HepG2 (cell line): ENCODE results near the gene CERS6. TPM values are rescaled to one million over a fixed set of nuclear protein-coding genes. Genes with fewer than 3 reads are reported as not detected.
A peak's percentile ranks its signal among the peaks of the same experiment; 100 is the strongest.

Experiments used
- ATAC-seq: fragments of 200-7000 bp; cut with Tn5 transposase; 3 replicates; pipeline ENCODE4 v1.9.1; 2020; ENCODE audit warnings: mild to moderate bottlenecking, moderate library complexity
- BruUV-seq: library from RNA; stranded (reverse); fragments of 400-500 nt; replicated peaks from 2 replicates; lab custom pipeline; 2021; lab: Mats Ljungman, UMichigan
- CTCF ChIA-PET: fragments of 300-600 bp; formaldehyde crosslinking; extraction: SDS; loops from one replicate; lab custom pipeline; 2021; ENCODE audit warnings: low total read pairs, inconsistent platforms, low intra/inter-chr PET ratio; lab: Yijun Ruan, JAX
- POLR2A ChIA-PET: fragments of 350-600 bp; sonication (Branson Sonifier 250); formaldehyde crosslinking; loops from one replicate; lab custom pipeline; 2020; ENCODE audit warnings: antibody characterized with exemption, inconsistent platforms; lab: Yijun Ruan, JAX
- DNase-seq: peaks from one replicate; pipeline ENCODE4 v3.0.0-alpha.2; 2015; ENCODE audit warnings: low spot score
- FAIRE-seq: peaks from 3 replicates; lab custom pipeline; 2011; peaks lifted over from hg19 to GRCh38; lab: Jason Lieb, UNC
- H2AFZ ChIP-seq: one replicate; pipeline ENCODE4 v1.6.1; 2011; ENCODE audit warnings: low read length, inconsistent platforms
- H3K27ac ChIP-seq: fragments of 300-600 bp; 3 replicates; pipeline ENCODE4 v1.8.0; 2011; ENCODE audit warnings: mixed run types, mild to moderate bottlenecking, mixed read lengths, low read length, inconsistent platforms; ENCODE audit not compliant: insufficient read depth; ENCODE audit errors: extremely low read length
- H3K27me3 ChIP-seq, 2 experiments: fragments of 200-600 bp in 1 of 2; 2 replicates in 1 of 2; 3 replicates in 1 of 2; pipeline versions ENCODE4 v1.6.0 to v1.8.0; 2011; ENCODE audit warnings: low read length in 2 of 2, mild to moderate bottlenecking in 2 of 2, moderate library complexity in 2 of 2, inconsistent platforms in 1 of 2; ENCODE audit not compliant: insufficient read depth in 2 of 2, control insufficient read depth in 1 of 2
- H3K36me3 ChIP-seq, 2 experiments: fragments of 200-600 bp in 1 of 2; replicated peaks in 1 of 2; 2 replicates in 1 of 2; 3 replicates in 1 of 2; pipeline versions ENCODE4 v1.5.1 to v1.8.0; 2011; ENCODE audit warnings: low read length in 2 of 2, inconsistent platforms in 1 of 2; ENCODE audit not compliant: insufficient read depth in 2 of 2, control insufficient read depth in 1 of 2
- H3K4me1 ChIP-seq: 2 replicates; pipeline ENCODE4 v1.5.1; 2012; ENCODE audit warnings: low read length, inconsistent platforms; ENCODE audit not compliant: insufficient read depth
- H3K4me2 ChIP-seq: 2 replicates; pipeline ENCODE4 v1.6.0; 2011; ENCODE audit warnings: low read depth, low read length, inconsistent platforms
- H3K4me3 ChIP-seq, 3 experiments: fragments of 200-600 bp in 1 of 3; sonication (generic), shearing (Covaris generic) in 1 of 3; replicated peaks in 1 of 3; 2 replicates each; pipeline ENCODE4 v1.5.1; 2011 to 2016; ENCODE audit warnings: low read length in 3 of 3, inconsistent platforms in 2 of 3, low read depth in 2 of 3, mild to moderate bottlenecking in 2 of 3, control low read depth in 1 of 3, mixed read lengths in 1 of 3; ENCODE audit not compliant: insufficient read depth in 1 of 3
- H3K79me2 ChIP-seq: one replicate; pipeline ENCODE4 v1.6.1; 2011; ENCODE audit warnings: low read length, inconsistent platforms; ENCODE audit not compliant: insufficient read depth
- H3K9ac ChIP-seq: 2 replicates; pipeline ENCODE4 v1.6.0; 2011; ENCODE audit warnings: mild to moderate bottlenecking, low read depth, low read length, inconsistent platforms; ENCODE audit not compliant: insufficient read depth
- H3K9me3 ChIP-seq: 2 replicates; pipeline ENCODE4 v1.5.1; 2012; ENCODE audit warnings: mild to moderate bottlenecking, low read length
- H4K20me1 ChIP-seq: 2 replicates; pipeline ENCODE4 v1.6.0; 2011; ENCODE audit warnings: inconsistent platforms, mild to moderate bottlenecking, low read length, moderate library complexity; ENCODE audit not compliant: insufficient read depth
- KDM4B ChIP-seq: sonication (generic); formaldehyde crosslinking; IDR thresholded peaks from 2 replicates; pipeline ENCODE4 v1.4.0; 2020; ENCODE audit warnings: missing genetic modification reagents
- MAFF ChIP-seq: IDR thresholded peaks from 2 replicates; pipeline ENCODE4 v1.6.1; 2011; ENCODE audit warnings: low read depth, low read length, improper control_type of control experiment
- MAFK ChIP-seq, 2 experiments: IDR thresholded peaks in 1 of 2; conservative IDR thresholded peaks in 1 of 2; 2 replicates each; pipeline ENCODE4 v1.6.1; 2011; ENCODE audit warnings: improper control_type of control experiment in 2 of 2, low read length in 2 of 2
- MIER3 ChIP-seq: IDR thresholded peaks from 2 replicates; pipeline ENCODE4 v1.6.1; 2016; ENCODE audit warnings: missing compliant biosample characterization, borderline replicate concordance
- TRIM24 ChIP-seq: sonication (generic); formaldehyde crosslinking; IDR thresholded peaks from 2 replicates; pipeline ENCODE4 v1.8.0; 2022; ENCODE audit warnings: mild to moderate bottlenecking, missing genetic modification reagents
- ZNF232 ChIP-seq: sonication (generic); formaldehyde crosslinking; IDR thresholded peaks from 2 replicates; pipeline ENCODE4 v1.4.0; 2020; ENCODE audit warnings: missing genetic modification reagents, borderline replicate concordance
- ZNF280B ChIP-seq: sonication (generic); formaldehyde crosslinking; IDR thresholded peaks from 2 replicates; pipeline ENCODE4 v1.5.0; 2020; ENCODE audit warnings: missing genetic modification reagents, mild to moderate bottlenecking, borderline replicate concordance
- ZNF350 ChIP-seq: sonication (generic); formaldehyde crosslinking; IDR thresholded peaks from 2 replicates; pipeline ENCODE4 v1.4.0; 2020; ENCODE audit warnings: mild to moderate bottlenecking, low read depth, missing genetic modification reagents, borderline replicate concordance
- ZNF644 ChIP-seq: IDR thresholded peaks from 2 replicates; pipeline ENCODE4 v1.6.1; 2016; ENCODE audit warnings: low read depth
- WGBS: methylation state at CpG from one replicate; pipeline ENCODE4 v1.1.6; 2017; ENCODE audit warnings: low lambda C conversion rate; 5-methylcytosine and 5-hydroxymethylcytosine counted together
- in situ Hi-C: cut with HindIII; loops from 2 replicates; pipeline ENCODE4 v1.10.0; 2017; ENCODE audit warnings: low pct_unique_long_range_greater_than_20kb; ENCODE audit not compliant: extremely low pct_ligation_motif_present
- intact Hi-C: fragments of 100-400 bp; cut with micrococcal nuclease; formaldehyde crosslinking; loops from one replicate; pipeline ENCODE4 v1.10.0; 2022; ENCODE audit not compliant: unreplicated experiment
- polyA plus RNA-seq, 8 experiments: library from polyadenylated mRNA; depleted of rRNA in 3 of 8; stranded (reverse) in 7 of 8; unstranded in 1 of 8; fragments of >200 nt; fragmentation: Illumina TruSeq in 4 of 8; extraction: Trizol in 4 of 8; gene quantifications; 2 replicates each; pipeline versions ENCODE4 v1.2.1 to v1.2.3, GENCODE V29; 2011 to 2016; ENCODE audit warnings: low read depth in 4 of 8, missing spikeins in 1 of 8, mixed read lengths in 1 of 8; ENCODE audit not compliant: insufficient read depth in 1 of 8
- total RNA-seq, 5 experiments: library from RNA; depleted of rRNA; stranded (reverse); fragments of >200 nt; fragmentation: Illumina TruSeq; extraction: Trizol; gene quantifications; 2 replicates each; pipeline ENCODE4 v1.2.3, GENCODE V29; 2016; ENCODE audit warnings: low read depth in 1 of 5
- TF ChIP-seq, protein P1 (sequence below): IDR thresholded peaks from 2 replicates; pipeline ENCODE4 v1.4.0; 2020; ENCODE audit warnings: mild to moderate bottlenecking, missing genetic modification reagents
- TF ChIP-seq, protein P2 (sequence below): sonication (generic); formaldehyde crosslinking; IDR thresholded peaks from 2 replicates; pipeline ENCODE4 v1.4.0; 2020; ENCODE audit warnings: missing genetic modification reagents, mild to moderate bottlenecking, borderline replicate concordance

CERS6 gene
- total and polyA plus RNA-seq, 2 of the 13 experiments (the other 11 are each of a cell fraction or from before 2014, with no cell fraction given) = 10.1 to 20.3 TPM

DNA sequence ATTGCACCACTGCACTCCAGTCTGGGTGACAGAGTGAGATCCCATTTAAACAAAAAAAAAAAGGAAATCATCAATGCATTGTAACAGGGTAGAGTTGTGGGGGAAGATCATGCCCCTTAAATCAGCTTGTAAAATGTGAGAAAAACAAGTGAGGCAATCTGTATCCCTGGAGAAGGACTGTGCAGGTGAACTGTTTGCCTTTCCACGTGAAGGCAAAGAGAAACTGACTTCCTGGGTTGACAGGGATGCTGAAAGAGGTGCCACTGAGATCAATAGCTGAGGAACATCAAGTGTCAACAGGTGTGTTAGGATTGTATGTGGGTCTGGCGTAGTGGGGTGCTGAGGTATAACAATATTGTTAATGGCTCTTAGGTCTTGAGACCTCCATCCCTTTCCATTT, 48.3 kb downstream of the CERS6 start (continued):
- TF ChIP-seq ZNF280B (CRISPR knock-in tag) (no peak), KDM4B (CRISPR knock-in tag) (no peak), ZNF350 (no peak)
- TF ChIP-seq, all 625 proteins: peak for 0

GRCh38 chr2:168510125-168510756, 54.2 kb downstream of the CERS6 start:
- no TSS peak for BruUV-seq

More at GRCh38 chr2:168510125-168510756, 54.2 kb downstream of the CERS6 start:
- FAIRE-seq (no peak), ATAC-seq (no peak), DNase-seq (no peak)
- Histone ChIP-seq H3K36me3 (no peaks in the 10 kb centered on the region), H3K27me3 (no peaks in the 10 kb centered on the region), H3K9ac (no peak overlapping the region), H3K27ac (no peak overlapping the region), H3K4me3 (no peak overlapping the region), H3K9me3 (no peaks in the 10 kb centered on the region), H4K20me1 (peaks cover 7% of the 10 kb centered on the region), H3K4me2 (no peak overlapping the region), H2AFZ (no peak overlapping the region), H3K4me1 (no peaks in the 10 kb centered on the region), H3K79me2 (peaks cover 34% of the 10 kb centered on the region)
- in situ Hi-C loops = no loop called here
- ChIA-PET CTCF (no interaction called here), POLR2A (no interaction called here)
- TF ChIP-seq ZNF232 (CRISPR knock-in tag) = no peak
- TF ChIP-seq, protein P1, sequence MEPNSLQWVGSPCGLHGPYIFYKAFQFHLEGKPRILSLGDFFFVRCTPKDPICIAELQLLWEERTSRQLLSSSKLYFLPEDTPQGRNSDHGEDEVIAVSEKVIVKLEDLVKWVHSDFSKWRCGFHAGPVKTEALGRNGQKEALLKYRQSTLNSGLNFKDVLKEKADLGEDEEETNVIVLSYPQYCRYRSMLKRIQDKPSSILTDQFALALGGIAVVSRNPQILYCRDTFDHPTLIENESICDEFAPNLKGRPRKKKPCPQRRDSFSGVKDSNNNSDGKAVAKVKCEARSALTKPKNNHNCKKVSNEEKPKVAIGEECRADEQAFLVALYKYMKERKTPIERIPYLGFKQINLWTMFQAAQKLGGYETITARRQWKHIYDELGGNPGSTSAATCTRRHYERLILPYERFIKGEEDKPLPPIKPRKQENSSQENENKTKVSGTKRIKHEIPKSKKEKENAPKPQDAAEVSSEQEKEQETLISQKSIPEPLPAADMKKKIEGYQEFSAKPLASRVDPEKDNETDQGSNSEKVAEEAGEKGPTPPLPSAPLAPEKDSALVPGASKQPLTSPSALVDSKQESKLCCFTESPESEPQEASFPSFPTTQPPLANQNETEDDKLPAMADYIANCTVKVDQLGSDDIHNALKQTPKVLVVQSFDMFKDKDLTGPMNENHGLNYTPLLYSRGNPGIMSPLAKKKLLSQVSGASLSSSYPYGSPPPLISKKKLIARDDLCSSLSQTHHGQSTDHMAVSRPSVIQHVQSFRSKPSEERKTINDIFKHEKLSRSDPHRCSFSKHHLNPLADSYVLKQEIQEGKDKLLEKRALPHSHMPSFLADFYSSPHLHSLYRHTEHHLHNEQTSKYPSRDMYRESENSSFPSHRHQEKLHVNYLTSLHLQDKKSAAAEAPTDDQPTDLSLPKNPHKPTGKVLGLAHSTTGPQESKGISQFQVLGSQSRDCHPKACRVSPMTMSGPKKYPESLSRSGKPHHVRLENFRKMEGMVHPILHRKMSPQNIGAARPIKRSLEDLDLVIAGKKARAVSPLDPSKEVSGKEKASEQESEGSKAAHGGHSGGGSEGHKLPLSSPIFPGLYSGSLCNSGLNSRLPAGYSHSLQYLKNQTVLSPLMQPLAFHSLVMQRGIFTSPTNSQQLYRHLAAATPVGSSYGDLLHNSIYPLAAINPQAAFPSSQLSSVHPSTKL (CRISPR knock-in tag) = no peak
- TF ChIP-seq, protein P2, sequence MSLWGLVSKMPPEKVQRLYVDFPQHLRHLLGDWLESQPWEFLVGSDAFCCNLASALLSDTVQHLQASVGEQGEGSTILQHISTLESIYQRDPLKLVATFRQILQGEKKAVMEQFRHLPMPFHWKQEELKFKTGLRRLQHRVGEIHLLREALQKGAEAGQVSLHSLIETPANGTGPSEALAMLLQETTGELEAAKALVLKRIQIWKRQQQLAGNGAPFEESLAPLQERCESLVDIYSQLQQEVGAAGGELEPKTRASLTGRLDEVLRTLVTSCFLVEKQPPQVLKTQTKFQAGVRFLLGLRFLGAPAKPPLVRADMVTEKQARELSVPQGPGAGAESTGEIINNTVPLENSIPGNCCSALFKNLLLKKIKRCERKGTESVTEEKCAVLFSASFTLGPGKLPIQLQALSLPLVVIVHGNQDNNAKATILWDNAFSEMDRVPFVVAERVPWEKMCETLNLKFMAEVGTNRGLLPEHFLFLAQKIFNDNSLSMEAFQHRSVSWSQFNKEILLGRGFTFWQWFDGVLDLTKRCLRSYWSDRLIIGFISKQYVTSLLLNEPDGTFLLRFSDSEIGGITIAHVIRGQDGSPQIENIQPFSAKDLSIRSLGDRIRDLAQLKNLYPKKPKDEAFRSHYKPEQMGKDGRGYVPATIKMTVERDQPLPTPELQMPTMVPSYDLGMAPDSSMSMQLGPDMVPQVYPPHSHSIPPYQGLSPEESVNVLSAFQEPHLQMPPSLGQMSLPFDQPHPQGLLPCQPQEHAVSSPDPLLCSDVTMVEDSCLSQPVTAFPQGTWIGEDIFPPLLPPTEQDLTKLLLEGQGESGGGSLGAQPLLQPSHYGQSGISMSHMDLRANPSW (CRISPR knock-in tag) = no peak
- TF ChIP-seq TRIM24 = no peak
- peak; percentile 71; the same call in 1 of the 2 replicates for TF ChIP-seq MAFF
- TF ChIP-seq MIER3 = no peak
- no peak for TF ChIP-seq ZNF644
- peak; percentile 47 to 74; a peak in 2 of 4 replicates for TF ChIP-seq MAFK (conservative IDR thresholded peaks at IDR 0.05 in 1 of 2, IDR thresholded peaks at IDR 0.05 in 1 of 2; ENCODE audit: low read length in 2 of 2)
- 98% methylated on average over 6 of the region's 6 CpGs for WGBS
- intact Hi-C loops = no loop called here
